GM12801 (cell line): ENCODE data around the gene DAPP1.

Experiments
- CTCF ChIP-seq: IDR thresholded peaks from one replicate; pipeline ENCODE4 v1.5.1; 2011; ENCODE audit warnings: control low read depth; ENCODE audit not compliant: insufficient read length; ENCODE audit errors: extremely low read depth

DAPP1 gene

GRCh38 chr4:99868126-99868596 lies 51.5 kb downstream of the DAPP1 start:
- no peak for TF ChIP-seq CTCF

DNA sequence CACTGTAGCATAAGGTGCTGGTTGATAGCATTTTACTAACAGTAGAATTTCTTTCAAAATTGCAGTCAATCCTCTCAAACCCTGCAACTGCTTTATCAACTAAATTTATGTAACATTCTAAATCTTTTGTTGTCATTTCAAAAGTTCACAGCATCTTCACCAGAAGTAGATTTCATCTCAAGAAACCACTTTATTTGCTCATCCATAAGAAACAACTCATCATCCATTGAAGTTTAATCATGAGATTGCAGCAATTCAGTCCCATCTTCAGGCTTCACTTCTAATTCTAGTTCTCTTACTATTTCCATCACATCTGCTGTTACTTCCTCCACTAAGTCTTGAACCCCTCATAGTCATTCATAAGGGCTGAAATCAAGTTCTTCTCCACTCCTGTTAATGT lies 55.9 kb downstream of the DAPP1 start:
- TF ChIP-seq CTCF: no peak

- TF ChIP-seq CTCF: no peak
Observed at GRCh38 chr4:99875071-99875470, 58.4 kb downstream of the DAPP1 start.

GRCh38 chr4:99876946-99877345 lies 60.3 kb downstream of the DAPP1 start:
- no peak for TF ChIP-seq CTCF

DNA sequence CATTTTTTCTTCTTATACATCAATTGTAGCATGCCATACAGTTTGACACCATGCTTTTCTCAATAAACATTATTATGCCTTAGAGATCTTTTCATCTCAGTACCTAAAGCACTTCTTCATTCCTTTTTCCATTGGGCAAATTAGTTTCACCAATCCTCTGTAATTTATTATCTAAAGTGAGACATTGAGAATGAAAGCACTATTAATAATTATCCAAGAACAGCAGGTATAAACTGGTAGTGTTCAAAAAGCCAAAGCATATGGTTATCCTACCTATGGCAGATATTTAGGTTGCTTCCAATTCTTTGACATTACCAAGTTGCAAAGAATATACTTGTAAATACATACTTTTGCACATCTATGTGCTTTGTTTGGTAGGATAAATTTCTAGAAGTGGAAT lies 62.0 kb downstream of the DAPP1 start:
- no peak for TF ChIP-seq CTCF

GRCh38 chr4:99879458-99879857 lies 62.8 kb downstream of the DAPP1 start:
- TF ChIP-seq CTCF: no peak

- no peak for TF ChIP-seq CTCF
Observed at GRCh38 chr4:99885063-99885664, 68.5 kb downstream of the DAPP1 start.
